ENCODE results near the gene C12orf60. TPM values are rescaled to one million over a fixed set of nuclear protein-coding genes. Genes with fewer than 3 reads are reported as not detected.
A peak's percentile ranks its signal among the peaks of the same experiment; 100 is the strongest.

Gene C12orf60
- total and polyA plus RNA-seq, 2 experiments from 2014 or later: 1.0 to 1.7 TPM

DNA sequence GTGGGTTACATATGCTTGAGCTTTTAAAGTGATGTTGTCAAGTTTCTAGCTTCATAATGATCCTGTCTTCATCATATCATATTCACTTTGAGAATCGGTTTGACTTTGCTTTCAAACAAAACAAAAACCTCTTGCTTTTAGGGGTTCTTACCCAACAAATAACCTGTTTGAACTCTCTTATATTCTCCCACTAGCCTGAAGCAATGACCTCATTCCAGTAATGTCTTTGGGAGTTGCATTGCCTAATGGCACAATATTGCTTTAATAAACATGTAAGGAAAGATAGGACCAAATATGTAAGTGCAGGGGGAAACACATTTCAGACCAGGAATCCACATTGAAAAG, 27.9 kb upstream of the C12orf60 start:
- H3K9me3 ChIP-seq (ENCODE audit: low read depth): no peaks in the 10 kb centered on the region
- H3K36me3 ChIP-seq: no peaks in the 10 kb centered on the region
- H3K27me3 ChIP-seq: peaks cover 11% of the 10 kb centered on the region
- TF ChIP-seq, protein P1, sequence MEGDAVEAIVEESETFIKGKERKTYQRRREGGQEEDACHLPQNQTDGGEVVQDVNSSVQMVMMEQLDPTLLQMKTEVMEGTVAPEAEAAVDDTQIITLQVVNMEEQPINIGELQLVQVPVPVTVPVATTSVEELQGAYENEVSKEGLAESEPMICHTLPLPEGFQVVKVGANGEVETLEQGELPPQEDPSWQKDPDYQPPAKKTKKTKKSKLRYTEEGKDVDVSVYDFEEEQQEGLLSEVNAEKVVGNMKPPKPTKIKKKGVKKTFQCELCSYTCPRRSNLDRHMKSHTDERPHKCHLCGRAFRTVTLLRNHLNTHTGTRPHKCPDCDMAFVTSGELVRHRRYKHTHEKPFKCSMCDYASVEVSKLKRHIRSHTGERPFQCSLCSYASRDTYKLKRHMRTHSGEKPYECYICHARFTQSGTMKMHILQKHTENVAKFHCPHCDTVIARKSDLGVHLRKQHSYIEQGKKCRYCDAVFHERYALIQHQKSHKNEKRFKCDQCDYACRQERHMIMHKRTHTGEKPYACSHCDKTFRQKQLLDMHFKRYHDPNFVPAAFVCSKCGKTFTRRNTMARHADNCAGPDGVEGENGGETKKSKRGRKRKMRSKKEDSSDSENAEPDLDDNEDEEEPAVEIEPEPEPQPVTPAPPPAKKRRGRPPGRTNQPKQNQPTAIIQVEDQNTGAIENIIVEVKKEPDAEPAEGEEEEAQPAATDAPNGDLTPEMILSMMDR (IDR thresholded peaks at IDR 0.05; ENCODE audit: low read depth, low read length): no peak
- DNase-seq (ENCODE audit: low read depth in 1 of 2, low spot score in 1 of 2): peak in 1 of 2 donors; percentile 70
- no peaks in the 10 kb centered on the region for H3K4me1 ChIP-seq (ENCODE audit: low read depth)
- no peak overlapping the region for H3K27ac ChIP-seq
- H3K4me3 ChIP-seq: no peak overlapping the region

DNA sequence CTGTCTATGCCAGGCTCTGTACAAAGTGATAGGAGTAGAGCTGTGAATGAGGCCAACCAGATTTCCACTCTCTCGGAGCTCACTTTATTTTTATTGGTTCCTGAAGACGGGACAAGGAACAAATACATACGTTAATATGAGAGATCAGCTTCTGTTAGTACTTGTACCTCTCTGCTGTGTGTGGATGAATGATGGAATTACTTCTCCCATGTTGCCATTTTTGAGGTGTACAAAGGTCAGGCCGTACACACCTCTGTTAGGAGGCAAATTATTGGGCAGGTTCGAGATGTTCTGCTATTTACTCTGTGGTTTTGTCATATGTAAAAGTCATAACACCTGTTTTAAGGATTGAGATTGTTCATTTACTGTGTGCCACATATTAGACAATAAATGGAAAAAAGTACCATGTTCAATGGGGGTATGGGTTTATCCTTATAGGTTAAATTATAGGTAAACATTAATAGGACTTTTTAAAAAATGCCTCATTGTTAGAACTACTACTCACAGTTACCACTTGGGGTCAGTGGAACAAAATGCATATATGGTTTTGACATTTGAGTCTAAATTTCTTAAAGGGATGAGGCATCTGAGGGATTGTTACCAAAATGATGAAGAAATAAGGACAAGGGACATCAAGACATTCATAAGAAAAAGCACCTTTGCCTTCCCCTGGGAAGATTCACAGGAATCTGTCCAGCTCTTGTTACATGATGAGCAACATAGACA, 27.1 kb upstream of the C12orf60 start:
- TF ChIP-seq, protein P1 (IDR thresholded peaks at IDR 0.05; ENCODE audit: low read depth, low read length): peak; percentile 44
- H3K27ac ChIP-seq: no peak overlapping the region
- H3K4me3 ChIP-seq: no peak overlapping the region
- H3K9me3 ChIP-seq (ENCODE audit: low read depth): no peaks in the 10 kb centered on the region
- H3K4me1 ChIP-seq (ENCODE audit: low read depth): no peaks in the 10 kb centered on the region
- peak in 1 of 2 donors; percentile 57 for DNase-seq (ENCODE audit: low read depth in 1 of 2, low spot score in 1 of 2)
- peaks cover 11% of the 10 kb centered on the region for H3K27me3 ChIP-seq
- no peaks in the 10 kb centered on the region for H3K36me3 ChIP-seq

DNA sequence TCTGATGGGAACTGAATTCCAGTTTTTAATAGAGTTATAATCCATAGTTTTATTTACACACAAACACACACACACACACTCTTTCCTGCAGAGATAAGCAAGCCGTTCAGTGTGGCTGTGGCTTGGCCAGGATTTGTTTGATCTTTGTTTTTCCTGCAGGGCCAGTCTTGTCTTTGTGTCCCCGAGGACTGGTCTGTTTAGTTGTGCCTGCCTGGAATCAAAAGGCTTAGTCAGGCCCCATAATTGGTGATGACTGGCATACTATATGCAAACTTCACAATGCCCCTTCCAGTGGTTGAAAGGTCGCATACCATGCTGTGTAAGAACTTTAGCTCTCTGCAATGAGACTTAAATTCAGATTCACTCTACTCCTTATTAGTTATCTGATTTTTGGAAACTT, 26.2 kb upstream of the C12orf60 start:
- Histone ChIP-seq H3K9me3 (ENCODE audit: low read depth) (no peaks in the 10 kb centered on the region), H3K27me3 (peaks cover 11% of the 10 kb centered on the region), H3K36me3 (no peaks in the 10 kb centered on the region), H3K27ac (no peak overlapping the region), H3K4me3 (no peak overlapping the region), H3K4me1 (ENCODE audit: low read depth) (no peaks in the 10 kb centered on the region)
- DNase-seq (ENCODE audit: low read depth in 1 of 2, low spot score in 1 of 2): peak in 1 of 2 donors; percentile 29
- TF ChIP-seq, protein P1 (IDR thresholded peaks at IDR 0.05; ENCODE audit: low read depth, low read length): no peak

DNA sequence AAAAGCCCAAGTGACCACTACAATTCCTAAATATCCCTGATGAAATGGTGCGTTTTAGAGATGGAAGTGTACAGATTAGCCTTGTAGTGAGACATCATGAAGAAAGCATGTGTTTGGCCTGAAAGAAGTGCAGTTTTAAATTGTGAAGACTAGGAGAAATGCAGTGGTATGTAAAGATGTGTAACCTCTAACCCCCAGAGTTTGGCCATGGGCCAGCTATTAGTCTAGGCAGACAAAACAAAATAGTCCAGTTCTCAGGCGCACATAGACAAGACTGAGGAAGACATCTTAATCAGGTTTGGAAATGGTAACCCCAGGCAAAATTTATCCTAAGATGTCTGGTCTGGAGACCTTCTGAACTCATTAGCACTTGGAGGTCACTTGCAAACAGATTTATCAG, 23.6 kb upstream of the C12orf60 start:
- Histone ChIP-seq H3K4me1 (ENCODE audit: low read depth) (no peaks in the 10 kb centered on the region), H3K36me3 (peaks cover 7% of the 10 kb centered on the region), H3K9me3 (ENCODE audit: low read depth) (no peaks in the 10 kb centered on the region), H3K27me3 (peaks cover 5% of the 10 kb centered on the region), H3K27ac (no peak overlapping the region), H3K4me3 (no peak overlapping the region)
- no peak for DNase-seq (ENCODE audit: low read depth in 1 of 2, low spot score in 1 of 2)
- TF ChIP-seq, protein P1 (IDR thresholded peaks at IDR 0.05; ENCODE audit: low read depth, low read length): no peak

DNA sequence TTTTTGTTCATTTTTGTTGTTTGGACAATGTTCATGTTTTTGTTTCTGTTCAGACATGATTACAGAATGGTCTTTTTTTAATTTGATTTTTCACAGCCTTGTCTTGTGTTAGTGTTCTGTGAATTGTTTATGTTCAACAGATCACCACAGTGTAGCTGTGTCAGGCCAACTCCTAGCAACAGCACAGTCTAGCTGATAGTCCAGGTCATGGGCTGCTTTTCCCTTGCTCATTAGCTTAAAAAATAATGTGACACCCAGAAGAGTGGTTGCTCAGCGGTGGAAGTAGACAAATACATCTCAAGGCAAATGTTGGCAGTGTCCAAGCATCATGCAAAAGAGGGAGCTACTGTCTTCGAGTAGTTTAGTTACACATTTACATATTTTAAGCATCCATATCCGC, 22.6 kb upstream of the C12orf60 start:
- H3K9me3 ChIP-seq (ENCODE audit: low read depth): no peaks in the 10 kb centered on the region
- H3K4me1 ChIP-seq (ENCODE audit: low read depth): no peaks in the 10 kb centered on the region
- no peak overlapping the region for H3K4me3 ChIP-seq
- no peak overlapping the region for H3K27ac ChIP-seq
- peaks cover 13% of the 10 kb centered on the region for H3K36me3 ChIP-seq
- DNase-seq (ENCODE audit: low read depth in 1 of 2, low spot score in 1 of 2): no peak
- TF ChIP-seq, protein P1 (IDR thresholded peaks at IDR 0.05; ENCODE audit: low read depth, low read length): no peak
- H3K27me3 ChIP-seq: no peaks in the 10 kb centered on the region
